Fibroblast of skin of right quadriceps (primary cell): ENCODE data around the gene URM1.

ENCODE experiments used
- DNase-seq: peaks from one replicate; pipeline ENCODE4 v3.0.0-alpha.2; 2013

Gene URM1

GRCh38 chr9:128349772-128350171 is 21.4 kb upstream of the URM1 start:
- DNase-seq: no peak

GRCh38 chr9:128355451-128355850 is 15.7 kb upstream of the URM1 start:
- no peak for DNase-seq

- no peak for DNase-seq
Measured at GRCh38 chr9:128358090-128358489, 13.1 kb upstream of the URM1 start.

- no peak for DNase-seq
Measured at GRCh38 chr9:128358861-128359260, 12.3 kb upstream of the URM1 start.

- DNase-seq: no peak
Measured at GRCh38 chr9:128360826-128361225, 10.3 kb upstream of the URM1 start.

- no peak for DNase-seq
Measured at GRCh38 chr9:128361296-128361985, 9.7 kb upstream of the URM1 start.

GRCh38 chr9:128361986-128362646 is 9.1 kb upstream of the URM1 start:
- DNase-seq: peak; percentile 82

- DNase-seq: no peak
Measured at GRCh38 chr9:128362774-128363173, 8.4 kb upstream of the URM1 start.

- DNase-seq: no peak
Measured at GRCh38 chr9:128365525-128365924, 5.6 kb upstream of the URM1 start.

- no peak for DNase-seq
Measured at GRCh38 chr9:128369024-128369706, 2.0 kb upstream of the URM1 start.

GRCh38 chr9:128370367-128370751 is 815 bp upstream of the URM1 start:
- DNase-seq: no peak

- DNase-seq: no peak
Measured at GRCh38 chr9:128371630-128372117, 500 bp downstream of the URM1 start.

GRCh38 chr9:128372188-128372641 is 1.0 kb downstream of the URM1 start:
- DNase-seq: no peak

- no peak for DNase-seq
Measured at GRCh38 chr9:128372784-128373183, 1.6 kb downstream of the URM1 start.

GRCh38 chr9:128374221-128374675 is 3.1 kb downstream of the URM1 start:
- DNase-seq: no peak

- no peak for DNase-seq
Measured at GRCh38 chr9:128375865-128376264, 4.7 kb downstream of the URM1 start.

GRCh38 chr9:128382261-128382660 is 11.1 kb downstream of the URM1 start:
- no peak for DNase-seq

- no peak for DNase-seq
Measured at GRCh38 chr9:128383007-128383753, 12.0 kb downstream of the URM1 start.

- no peak for DNase-seq
Measured at GRCh38 chr9:128383791-128384190, 12.6 kb downstream of the URM1 start.

GRCh38 chr9:128384801-128385495 is 13.8 kb downstream of the URM1 start:
- no peak for DNase-seq

- DNase-seq: no peak
Measured at GRCh38 chr9:128385496-128386460, 14.6 kb downstream of the URM1 start.
